Measurements from ENCODE around the gene EVC.

DNA sequence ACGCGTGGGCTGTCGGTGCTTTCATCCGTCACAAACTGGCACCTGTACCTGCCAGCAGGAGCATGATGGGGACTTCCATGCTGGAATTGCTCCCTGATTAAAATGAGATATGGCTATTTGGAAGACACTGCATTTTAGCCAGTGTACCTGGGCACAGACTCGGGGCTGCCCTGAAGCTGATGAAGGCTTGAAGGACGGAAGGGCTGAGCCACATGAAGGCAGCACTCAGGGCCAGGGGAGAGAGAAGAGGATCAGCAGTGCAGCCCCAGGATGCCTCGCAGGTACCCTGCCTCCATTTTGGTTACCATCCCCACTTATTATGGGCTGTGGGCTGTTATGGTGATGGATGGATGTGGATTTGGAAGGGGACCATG is 102.9 kb downstream of the EVC start:
- TF ChIP-seq, protein P1, sequence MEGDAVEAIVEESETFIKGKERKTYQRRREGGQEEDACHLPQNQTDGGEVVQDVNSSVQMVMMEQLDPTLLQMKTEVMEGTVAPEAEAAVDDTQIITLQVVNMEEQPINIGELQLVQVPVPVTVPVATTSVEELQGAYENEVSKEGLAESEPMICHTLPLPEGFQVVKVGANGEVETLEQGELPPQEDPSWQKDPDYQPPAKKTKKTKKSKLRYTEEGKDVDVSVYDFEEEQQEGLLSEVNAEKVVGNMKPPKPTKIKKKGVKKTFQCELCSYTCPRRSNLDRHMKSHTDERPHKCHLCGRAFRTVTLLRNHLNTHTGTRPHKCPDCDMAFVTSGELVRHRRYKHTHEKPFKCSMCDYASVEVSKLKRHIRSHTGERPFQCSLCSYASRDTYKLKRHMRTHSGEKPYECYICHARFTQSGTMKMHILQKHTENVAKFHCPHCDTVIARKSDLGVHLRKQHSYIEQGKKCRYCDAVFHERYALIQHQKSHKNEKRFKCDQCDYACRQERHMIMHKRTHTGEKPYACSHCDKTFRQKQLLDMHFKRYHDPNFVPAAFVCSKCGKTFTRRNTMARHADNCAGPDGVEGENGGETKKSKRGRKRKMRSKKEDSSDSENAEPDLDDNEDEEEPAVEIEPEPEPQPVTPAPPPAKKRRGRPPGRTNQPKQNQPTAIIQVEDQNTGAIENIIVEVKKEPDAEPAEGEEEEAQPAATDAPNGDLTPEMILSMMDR (IDR thresholded peaks at IDR 0.05; ENCODE audit: low read depth, low read length), result no peak
- TF ChIP-seq EZH2phosphoT487 (IDR thresholded peaks at IDR 0.05; ENCODE audit: low read depth), result no peak

All from OCI-LY3 (cell line).